Sigmoid colon (tissue), 7 donors: ENCODE measurements around the gene TRAF3. TPM values are rescaled to one million over a fixed set of nuclear protein-coding genes. Genes with fewer than 3 reads are reported as not detected.

Experiments
- DNase-seq: peaks from one replicate; pipeline ENCODE4 v3.0.0-alpha.2; 2019
- H3K27ac ChIP-seq, 4 donors: fragments of 200-600 bp; sonication (generic); one replicate each; pipeline ENCODE4 v1.5.1; 2016 to 2019; ENCODE audit warnings: mild to moderate bottlenecking in 1 of 4
- H3K27me3 ChIP-seq, 3 donors: fragments of 200-600 bp; sonication (generic); one replicate each; pipeline ENCODE4 v1.5.1; 2019; ENCODE audit warnings: mild to moderate bottlenecking in 1 of 3
- H3K36me3 ChIP-seq, 4 donors: fragments of 200-600 bp; sonication (generic); one replicate each; pipeline ENCODE4 v1.5.1; 2016 to 2019
- H3K4me1 ChIP-seq, 4 donors: fragments of 200-600 bp; sonication (generic); one replicate each; pipeline ENCODE4 v1.5.1; 2017 to 2019
- H3K4me3 ChIP-seq, 4 donors: fragments of 200-600 bp; sonication (generic); one replicate each; pipeline ENCODE4 v1.5.1; 2017 to 2019; ENCODE audit warnings: mild to moderate bottlenecking in 2 of 4, moderate library complexity in 1 of 4
- H3K9me3 ChIP-seq, 4 donors: fragments of 200-600 bp in 3 of 4; sonication (generic) in 3 of 4; one replicate each; pipeline versions ENCODE4 v1.5.1 to v1.6.1; 2013 to 2019
- CTCF ChIP-seq, 4 experiments: fragments of 450-650 bp in 3 of 4; fragments of 200-600 bp in 1 of 4; IDR thresholded peaks; one replicate each; pipeline ENCODE4 v1.5.1; 2016 to 2019; ENCODE audit warnings: antibody characterized with exemption in 4 of 4, mild to moderate bottlenecking in 3 of 4, moderate library complexity in 2 of 4
- EP300 ChIP-seq, 4 donors: sonication (generic); formaldehyde crosslinking; IDR thresholded peaks; one replicate each; pipeline ENCODE4 v1.6.1; 2017; ENCODE audit warnings: antibody characterized with exemption in 4 of 4
- POLR2A ChIP-seq, 2 donors: fragments of 450-650 bp; IDR thresholded peaks; one replicate each; pipeline ENCODE4 v1.6.1; 2016; ENCODE audit warnings: antibody characterized with exemption in 2 of 2, mild to moderate bottlenecking in 2 of 2, moderate library complexity in 2 of 2
- POLR2AphosphoS5 ChIP-seq, 4 donors: sonication (generic); formaldehyde crosslinking; IDR thresholded peaks; one replicate each; pipeline ENCODE4 v1.6.1; 2017; ENCODE audit warnings: antibody characterized with exemption in 4 of 4
- WGBS, 2 donors: extraction: QIAGEN DNeasy Blood & Tissue Kit; methylation state at CpG; one replicate each; pipeline ENCODE4 v1.1.7; 2013; 5-methylcytosine and 5-hydroxymethylcytosine counted together
- intact Hi-C: fragments of 100-400 bp; cut with DNase I; formaldehyde crosslinking; loops from one replicate; pipeline ENCODE4 v1.15.1; 2023
- polyA plus RNA-seq, 3 donors: library from polyadenylated mRNA; stranded (reverse); fragments of 200-250 nt; gene quantifications; one replicate each; pipeline ENCODE4 v1.2.3, GENCODE V29; 2013
- total RNA-seq, 4 donors: library from RNA; depleted of rRNA; stranded (reverse); fragments of >200 nt; gene quantifications; one replicate each; pipeline ENCODE4 v1.1.0, GENCODE V29; 2016
- donor health status: healthy with polysubstance abuse.
- donor health status: Bipolar disorder and iron deficiency.
- donor health status: healthy.

TRAF3 gene
- total and polyA plus RNA-seq, 7 donors: 9.5 to 18.6 (median 12.3) TPM

- H3K27me3 ChIP-seq: no peaks in the 10 kb centered on the region
- no peak for DNase-seq
- WGBS, 2 donors: 92 to 95% methylated on average over 12 of the region's 12 CpGs
- intact Hi-C loops: no loop called here
- no peaks in the 10 kb centered on the region for H3K9me3 ChIP-seq
- H3K4me3 ChIP-seq: no peak overlapping the region
- TF ChIP-seq POLR2AphosphoS5 (IDR thresholded peaks at IDR 0.05) (no peak), EP300 (IDR thresholded peaks at IDR 0.05) (no peak), CTCF (IDR thresholded peaks at IDR 0.05) (no peak), POLR2A (IDR thresholded peaks at IDR 0.05) (no peak)
- peaks cover 0 to 35% (median 0%) of the 10 kb centered on the region in 4 donors for H3K36me3 ChIP-seq
- no peak overlapping the region for H3K27ac ChIP-seq
- H3K4me1 ChIP-seq: no peaks in the 10 kb centered on the region
Observed at GRCh38 chr14:102734436-102734835, 42.8 kb upstream of the TRAF3 start.

- Histone ChIP-seq H3K27ac (no peak overlapping the region), H3K9me3 (peaks cover 0 to 8% (median under 1%) of the 10 kb centered on the region in 4 donors), H3K36me3 (peaks cover 0 to 14% (median 0%) of the 10 kb centered on the region in 4 donors), H3K4me3 (no peak overlapping the region), H3K27me3 (no peaks in the 10 kb centered on the region), H3K4me1 (no peaks in the 10 kb centered on the region)
- DNase-seq: no peak
- intact Hi-C loops: no loop called here
- WGBS, 2 donors: 93 to 97% methylated on average over 3 of the region's 3 CpGs
- TF ChIP-seq CTCF (IDR thresholded peaks at IDR 0.05) (no peak), POLR2AphosphoS5 (IDR thresholded peaks at IDR 0.05) (no peak), POLR2A (IDR thresholded peaks at IDR 0.05) (no peak), EP300 (IDR thresholded peaks at IDR 0.05) (no peak)
Observed at GRCh38 chr14:102736956-102737355, 40.3 kb upstream of the TRAF3 start.

GRCh38 chr14:102737402-102738372, 39.6 kb upstream of the TRAF3 start:
- intact Hi-C loops: no loop called here

GRCh38 chr14:102738373-102739189, 38.7 kb upstream of the TRAF3 start:
- Histone ChIP-seq H3K36me3 (peaks cover 0 to 14% (median 0%) of the 10 kb centered on the region in 4 donors), H3K9me3 (peaks cover 0 to 8% (median 2%) of the 10 kb centered on the region in 4 donors), H3K4me1 (no peaks in the 10 kb centered on the region), H3K4me3 (no peak overlapping the region), H3K27ac (no peak overlapping the region), H3K27me3 (no peaks in the 10 kb centered on the region)
- TF ChIP-seq POLR2A (IDR thresholded peaks at IDR 0.05) (no peak), CTCF (IDR thresholded peaks at IDR 0.05) (no peak), POLR2AphosphoS5 (IDR thresholded peaks at IDR 0.05) (no peak), EP300 (IDR thresholded peaks at IDR 0.05) (no peak)
- DNase-seq: no peak
- intact Hi-C loops: no loop called here
- WGBS, 2 donors: 93% methylated on average over 11 of the region's 11 CpGs

More at GRCh38 chr14:102737402-102738372, 39.6 kb upstream of the TRAF3 start:
- Histone ChIP-seq H3K9me3 (peaks cover 0 to 8% (median 2%) of the 10 kb centered on the region in 4 donors), H3K27ac (no peak overlapping the region), H3K4me3 (no peak overlapping the region), H3K4me1 (no peaks in the 10 kb centered on the region), H3K27me3 (no peaks in the 10 kb centered on the region), H3K36me3 (peaks cover 0 to 14% (median 0%) of the 10 kb centered on the region in 4 donors)
- no peak for TF ChIP-seq POLR2A (IDR thresholded peaks at IDR 0.05)
- TF ChIP-seq EP300 (IDR thresholded peaks at IDR 0.05): no peak
- no peak for TF ChIP-seq POLR2AphosphoS5 (IDR thresholded peaks at IDR 0.05)
- no peak for TF ChIP-seq CTCF (IDR thresholded peaks at IDR 0.05)
- 95 to 96% methylated on average over 18 of the region's 18 CpGs for WGBS, 2 donors
- no peak for DNase-seq
